SKM-1 treated with dmso at 0.1 percent for 144 hours (cell line): ENCODE data around the gene PATJ.

Experiments
- DNase-seq: peaks from one replicate; lab custom pipeline; 2025; ENCODE audit not compliant: unreplicated experiment; lab: John Stamatoyannopoulos, UW

The PATJ gene

DNA sequence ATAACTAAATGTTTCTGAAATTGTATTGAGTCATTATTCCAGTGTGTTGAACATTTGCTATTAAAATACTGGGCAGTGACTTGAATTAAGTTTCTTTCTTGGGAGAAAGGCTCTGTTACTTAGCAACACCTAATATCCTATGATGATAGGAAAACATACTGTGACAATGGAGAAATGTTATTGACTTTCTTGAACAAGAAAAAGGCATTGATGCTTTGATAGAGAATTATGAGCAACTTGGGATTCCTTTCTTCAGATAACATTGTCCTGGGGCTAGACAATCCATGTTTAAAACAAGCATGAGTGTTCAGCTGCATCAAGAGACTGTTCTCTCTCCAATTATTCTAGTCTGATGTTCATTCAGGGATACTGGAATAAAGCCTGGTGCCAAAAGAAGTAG is 236.5 kb downstream of the PATJ start:
- no peak for DNase-seq

DNA sequence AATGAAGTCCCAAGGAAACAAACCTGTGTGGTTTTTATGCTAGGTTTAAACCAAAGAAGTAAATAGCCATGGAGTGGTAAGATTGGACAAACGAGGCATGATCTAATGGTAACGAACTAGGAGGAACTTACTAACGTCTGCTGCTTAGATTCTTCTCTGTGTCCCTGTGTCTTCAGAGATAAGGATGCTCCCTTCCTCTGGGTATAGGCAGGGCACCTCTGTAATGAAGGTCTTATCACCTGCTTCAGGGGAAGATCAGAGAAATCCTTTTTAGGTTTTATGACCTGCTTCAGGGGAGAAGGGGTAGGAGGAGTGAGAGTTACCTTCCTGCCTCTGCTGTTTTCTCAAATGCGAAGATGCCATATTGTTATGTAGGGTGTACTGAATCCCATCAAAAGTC is 237.4 kb downstream of the PATJ start:
- no peak for DNase-seq

DNA sequence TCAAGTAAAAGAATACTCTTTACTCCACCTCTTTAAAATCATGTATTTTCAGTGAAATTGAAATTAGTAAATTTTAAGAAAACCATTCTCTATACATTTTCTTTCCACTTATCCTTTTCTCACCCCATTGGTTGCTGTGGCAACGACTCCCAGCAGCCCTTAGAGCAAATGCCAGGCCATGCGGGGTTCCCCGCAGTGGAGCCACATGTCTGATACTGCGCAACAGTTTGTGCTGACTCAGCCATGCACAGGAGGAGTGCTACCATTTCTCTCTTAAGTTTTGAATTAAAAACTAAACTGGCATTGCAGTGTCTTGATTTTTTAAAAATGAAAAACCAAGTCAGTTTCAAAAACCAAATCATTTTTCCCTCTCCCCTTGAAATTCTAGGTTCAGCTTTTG is 238.3 kb downstream of the PATJ start:
- no peak for DNase-seq

DNA sequence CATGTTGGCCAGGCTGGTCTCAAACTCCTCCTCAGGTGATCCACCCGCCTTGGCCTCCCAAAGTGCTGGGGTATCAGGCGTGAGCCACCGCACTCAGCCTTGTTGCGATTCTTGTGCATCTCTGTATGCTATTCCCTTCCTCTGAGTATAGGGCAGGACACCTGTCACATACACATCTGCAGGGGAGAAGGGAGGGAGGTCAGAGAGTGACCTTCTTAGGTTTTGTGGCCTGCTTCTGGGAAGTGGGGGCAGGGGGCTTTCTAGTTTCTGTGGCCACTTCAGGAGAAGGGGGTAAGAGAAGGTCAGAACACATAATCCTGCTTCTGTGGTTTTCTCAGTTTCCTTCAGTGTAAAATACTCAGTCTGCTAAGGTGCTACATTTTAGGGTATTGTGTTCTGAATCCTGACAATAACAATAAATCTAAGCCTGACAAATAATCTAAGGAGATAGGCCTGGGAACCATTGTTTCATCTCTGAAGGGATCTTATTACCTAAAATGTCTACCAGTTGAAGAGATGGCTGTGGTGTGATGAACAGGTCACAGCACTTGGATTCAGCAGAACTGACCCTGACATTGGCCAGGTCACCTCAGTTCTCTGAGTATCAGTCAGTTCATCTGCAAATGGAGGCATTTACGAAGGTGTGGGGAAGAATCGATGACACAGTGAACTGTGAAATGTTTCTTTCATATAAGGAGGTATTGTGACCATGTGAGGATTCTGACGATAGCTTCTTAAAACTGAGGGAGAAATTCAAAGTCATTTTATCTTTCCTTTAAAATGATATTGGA is 239.8 kb downstream of the PATJ start:
- no peak for DNase-seq

DNA sequence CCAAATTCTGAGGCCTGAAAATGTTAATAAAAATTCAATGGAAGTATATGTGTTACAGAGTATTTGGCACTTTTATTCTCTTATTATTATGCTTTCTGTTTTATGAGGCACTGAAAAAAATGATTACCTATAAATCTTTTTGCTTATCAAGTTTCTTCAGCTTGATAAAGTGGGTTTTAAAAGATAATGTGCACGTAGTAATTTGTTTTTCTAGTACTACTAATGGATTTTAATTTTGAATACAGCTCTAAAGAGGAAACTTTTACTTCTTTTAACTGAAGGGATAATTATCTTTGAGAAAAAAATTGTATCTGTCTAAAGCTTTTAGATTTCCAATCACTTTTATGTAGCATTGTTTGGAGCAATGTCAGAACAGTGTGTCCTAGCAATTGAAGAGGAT is 241.0 kb downstream of the PATJ start:
- no peak for DNase-seq

DNA sequence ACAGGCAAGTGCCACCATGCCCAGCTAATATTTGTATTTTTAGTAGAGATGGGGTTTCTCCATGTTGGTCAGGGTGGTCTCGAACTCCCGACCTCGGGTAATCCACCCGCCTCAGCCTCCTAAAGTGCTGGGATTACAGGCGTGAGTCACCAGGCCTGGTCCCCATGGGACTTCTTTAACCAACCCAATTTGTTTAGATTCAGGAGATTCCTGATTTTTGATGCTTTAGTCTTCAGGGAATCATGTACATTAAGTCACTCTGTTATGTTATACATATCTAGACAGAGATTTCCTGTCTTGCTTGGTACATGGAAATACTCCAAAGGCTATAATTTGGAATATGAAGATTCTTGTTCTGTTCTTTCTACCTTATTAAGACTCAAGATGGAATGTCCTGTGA is 250.0 kb downstream of the PATJ start:
- DNase-seq, result no peak

DNA sequence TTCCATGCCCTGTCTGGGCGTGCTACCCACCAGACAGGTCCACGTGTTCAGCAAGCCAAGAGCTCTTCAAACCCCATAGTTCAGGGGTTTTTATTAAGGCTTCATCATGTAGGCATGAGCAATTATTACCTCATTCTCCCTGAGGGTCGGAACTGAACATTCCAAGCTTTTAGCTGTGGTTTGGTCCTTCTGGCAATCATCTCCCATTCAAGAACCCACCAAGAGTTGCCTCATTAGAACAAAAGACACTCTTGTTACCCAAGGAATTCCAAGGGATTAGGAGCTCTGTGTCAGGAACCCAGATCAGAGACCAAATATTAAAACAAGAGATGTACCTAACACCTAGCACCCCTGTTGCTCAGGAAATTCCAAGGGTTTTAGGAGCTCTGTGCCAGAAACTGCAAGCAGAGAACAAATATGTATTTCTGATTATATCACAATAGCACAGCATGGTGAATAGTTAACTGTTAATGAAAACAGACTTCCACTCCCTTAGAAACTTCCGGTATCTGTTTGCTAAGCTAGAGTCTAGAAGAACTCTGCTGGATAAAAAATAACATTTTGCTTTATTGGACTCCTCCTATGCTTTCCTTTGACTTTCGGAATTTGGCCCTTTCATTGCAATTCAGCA is 251.2 kb downstream of the PATJ start:
- no peak for DNase-seq

DNA sequence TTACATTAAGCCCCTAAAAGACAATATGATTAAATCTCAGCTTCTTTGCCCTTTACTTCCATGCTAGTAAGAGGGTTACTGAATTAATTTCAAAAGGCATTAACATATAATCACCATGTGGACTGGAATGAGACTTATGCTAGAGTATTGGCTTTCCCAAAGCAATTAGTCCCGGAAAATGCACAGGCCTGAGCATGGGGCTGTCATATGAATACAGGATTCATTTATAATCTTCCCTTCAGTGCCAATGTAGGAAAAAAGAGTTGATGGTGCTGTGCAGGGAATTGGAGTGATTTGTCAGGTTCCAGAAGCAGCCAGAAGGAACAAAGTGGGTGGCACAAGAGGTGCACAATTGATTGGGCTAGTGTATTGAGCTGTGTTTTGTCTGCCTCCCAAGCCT is 253.4 kb downstream of the PATJ start:
- no peak for DNase-seq

DNA sequence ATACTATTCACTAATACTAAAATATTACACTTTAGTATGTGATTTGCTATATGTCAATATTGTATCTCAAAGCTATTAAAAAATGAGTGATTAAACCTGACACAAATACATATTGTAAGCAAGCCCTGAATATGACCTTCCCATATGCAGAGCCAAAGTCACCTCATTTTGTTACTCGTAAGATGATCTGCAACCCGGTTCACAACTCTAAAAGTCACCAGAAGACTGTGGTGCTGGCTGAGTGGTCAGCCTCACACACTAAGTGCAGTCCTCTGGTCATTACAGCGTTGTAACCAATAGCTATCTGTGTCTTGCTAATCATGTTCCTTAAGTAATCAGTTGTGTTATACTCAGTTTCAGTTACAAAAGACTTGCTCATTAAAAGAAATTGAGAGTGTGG is 254.8 kb downstream of the PATJ start:
- no peak for DNase-seq

DNA sequence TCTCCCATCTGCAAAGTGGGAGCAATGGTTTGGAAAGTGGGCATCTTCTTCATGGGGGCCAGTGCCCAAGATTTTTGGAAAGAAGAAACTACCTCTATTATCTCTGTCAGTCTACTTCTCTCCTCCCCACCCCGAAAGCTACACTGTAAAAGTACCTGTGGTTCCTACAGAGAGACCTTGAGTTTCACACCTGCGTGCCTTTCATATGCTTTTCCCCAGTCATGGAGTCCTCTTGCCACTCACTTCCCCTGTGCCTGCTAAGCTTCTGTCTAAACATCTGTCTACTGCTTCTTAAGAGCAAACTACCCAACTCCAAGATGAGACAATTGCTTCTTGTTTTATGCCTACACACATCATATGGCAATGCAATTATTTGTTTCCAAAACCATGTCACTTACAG is 261.5 kb downstream of the PATJ start:
- no peak for DNase-seq

DNA sequence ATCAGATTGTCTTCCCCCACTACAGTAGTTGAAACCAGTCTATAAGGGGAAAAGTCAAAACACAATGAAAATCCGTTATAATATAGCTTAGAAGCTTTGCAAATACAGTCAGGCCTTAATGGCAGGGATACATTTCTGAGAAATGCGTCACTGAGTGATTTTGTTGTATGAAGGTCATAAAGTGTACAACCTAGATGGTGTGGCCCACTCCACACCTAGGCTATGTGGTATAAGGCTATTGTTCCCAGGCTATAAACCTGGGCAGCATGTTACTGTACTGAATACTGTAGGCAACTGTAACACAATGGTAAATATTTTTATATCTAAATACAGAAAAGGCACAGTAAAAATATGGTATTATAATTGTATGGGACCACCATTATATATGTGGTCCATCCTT is 264.4 kb downstream of the PATJ start:
- DNase-seq, result no peak

DNA sequence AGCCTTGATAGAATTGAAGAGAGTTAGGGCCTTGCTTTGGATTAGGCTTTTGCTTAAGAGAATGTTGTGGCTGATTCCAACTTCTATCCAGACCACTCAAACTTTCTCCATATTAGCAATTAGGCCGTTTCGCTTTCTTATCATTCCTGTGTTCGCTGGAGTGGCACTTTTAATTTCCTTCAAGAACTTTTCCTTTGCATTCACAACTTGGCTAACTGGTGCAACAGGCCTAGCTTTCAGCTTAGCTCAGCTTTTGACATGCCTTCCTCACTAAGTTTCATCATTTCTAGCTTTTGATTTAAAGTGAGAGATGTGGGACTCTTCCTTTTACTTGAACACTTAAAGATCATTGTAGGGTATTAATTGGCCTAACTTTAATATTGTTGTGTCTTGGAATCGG is 268.7 kb downstream of the PATJ start:
- no peak for DNase-seq

DNA sequence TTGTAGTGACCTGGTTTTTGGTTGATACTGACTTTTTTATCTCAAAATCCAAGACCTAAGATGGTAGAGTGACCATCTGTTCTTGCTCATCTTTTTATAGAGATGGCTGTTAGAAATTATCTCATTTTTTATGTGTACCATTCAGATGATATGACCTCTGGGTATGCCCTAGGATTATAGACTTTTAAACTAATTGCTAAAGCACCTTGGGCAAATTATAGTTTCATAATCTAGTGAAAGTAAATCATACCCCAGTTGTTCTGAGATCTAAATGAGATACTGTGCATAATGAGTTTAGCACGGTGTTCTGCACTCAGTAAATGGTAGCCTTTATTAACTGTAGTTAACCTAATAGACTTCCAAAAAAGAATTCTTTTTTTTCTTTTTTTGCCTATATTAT is 269.8 kb downstream of the PATJ start:
- DNase-seq, result no peak

DNA sequence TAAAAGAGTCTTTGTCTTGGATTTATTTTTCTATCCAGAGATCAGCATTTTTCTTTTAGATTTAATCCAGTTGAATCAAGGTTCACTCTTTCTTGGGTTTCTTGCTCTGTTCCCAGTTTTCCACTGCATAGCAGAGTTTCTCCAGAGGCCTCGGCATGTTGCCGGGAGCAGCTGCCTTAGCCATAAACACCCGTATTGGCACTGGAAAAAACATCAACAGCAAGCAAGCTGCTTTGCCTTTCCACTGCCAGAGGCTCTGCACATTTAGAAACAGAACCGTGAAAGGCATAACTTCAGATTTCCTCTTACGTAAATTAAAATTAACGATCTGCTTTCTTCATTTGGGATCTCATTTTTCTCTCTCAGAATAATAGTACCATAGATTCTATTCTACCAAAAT is 270.6 kb downstream of the PATJ start:
- no peak for DNase-seq

DNA sequence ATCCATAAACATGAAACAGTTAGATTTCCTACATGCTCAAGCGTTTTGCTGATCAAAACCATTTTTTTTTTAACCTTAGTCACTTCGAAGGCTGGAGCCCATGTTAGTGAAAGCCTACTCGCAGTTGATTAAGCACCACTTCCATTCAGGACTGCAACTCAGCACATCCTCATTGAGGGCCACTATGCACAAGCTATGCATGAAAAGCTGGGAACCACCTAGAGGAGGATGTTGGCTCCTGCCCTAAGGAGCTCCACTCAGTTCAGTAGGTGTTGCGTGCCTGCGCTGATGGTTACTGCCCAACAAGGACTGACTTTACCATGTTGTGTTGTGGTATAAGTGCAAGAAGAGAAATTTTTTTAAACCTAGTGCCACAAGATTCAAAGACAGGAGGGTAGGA is 271.0 kb downstream of the PATJ start:
- DNase-seq, result no peak

DNA sequence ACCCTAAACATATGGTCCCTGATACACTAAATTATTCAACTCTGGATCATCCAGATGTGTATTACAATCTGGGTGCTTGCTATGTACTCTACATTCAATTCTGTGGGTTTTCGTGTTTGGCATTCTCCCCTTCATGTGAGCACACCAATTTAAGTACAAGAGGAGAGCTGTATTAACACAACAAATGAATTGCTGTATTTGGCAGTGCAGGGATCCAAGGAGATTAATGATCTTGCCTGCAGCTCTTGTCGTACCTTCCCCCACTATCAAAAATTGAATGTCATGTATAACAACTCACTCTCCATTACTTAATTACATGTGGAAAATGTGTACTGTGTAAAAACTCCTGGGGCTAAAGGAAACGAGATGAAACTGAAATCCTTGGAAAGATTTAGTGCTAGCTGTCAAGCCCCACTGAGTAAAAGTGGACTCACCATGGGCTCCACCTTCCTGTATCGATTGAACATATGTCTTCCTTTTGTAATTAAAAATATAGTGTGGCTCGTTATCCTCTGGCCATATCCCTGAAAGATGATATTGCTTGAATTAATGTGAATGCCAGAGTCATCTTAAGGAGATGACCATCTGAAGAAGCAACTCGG is 280.2 kb downstream of the PATJ start:
- DNase-seq, result no peak

DNA sequence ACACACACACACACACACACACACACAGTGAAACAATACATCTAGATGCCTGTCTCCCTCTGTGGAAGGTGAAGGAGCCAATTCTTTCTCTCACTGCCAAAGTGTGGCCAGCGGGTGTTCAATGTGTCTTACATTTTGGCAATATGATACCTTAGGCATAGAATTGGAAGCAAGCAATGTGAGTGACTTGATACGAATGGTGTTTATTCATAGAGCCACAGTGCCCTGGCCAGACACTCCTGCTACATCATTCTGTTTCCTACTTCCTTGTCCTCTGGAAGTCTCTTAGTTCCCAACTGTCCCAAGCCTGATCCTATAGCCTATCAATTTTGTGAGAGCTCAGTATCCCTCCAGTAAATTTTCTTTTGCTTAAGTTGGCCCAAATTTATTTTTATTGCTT is 282.4 kb downstream of the PATJ start:
- no peak for DNase-seq

DNA sequence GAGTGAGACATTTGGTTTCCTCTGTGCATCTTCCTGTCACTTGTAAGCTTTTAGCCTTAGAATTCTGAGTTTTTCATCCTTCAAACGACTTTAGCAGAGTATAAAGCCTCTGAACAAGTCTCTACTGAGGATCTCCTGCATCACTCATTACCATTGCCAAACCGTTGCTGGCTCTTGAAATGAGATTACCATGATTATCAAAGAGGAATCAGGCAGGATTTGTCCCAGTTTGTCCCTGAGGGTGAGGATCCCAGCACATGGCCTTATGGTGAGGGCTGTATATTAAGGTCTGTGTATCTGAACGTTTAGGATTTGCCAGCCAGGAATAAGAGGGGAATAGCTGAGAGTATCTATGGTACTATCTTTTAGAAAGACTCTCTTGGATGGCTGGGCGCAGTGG is 282.9 kb downstream of the PATJ start:
- no peak for DNase-seq

DNA sequence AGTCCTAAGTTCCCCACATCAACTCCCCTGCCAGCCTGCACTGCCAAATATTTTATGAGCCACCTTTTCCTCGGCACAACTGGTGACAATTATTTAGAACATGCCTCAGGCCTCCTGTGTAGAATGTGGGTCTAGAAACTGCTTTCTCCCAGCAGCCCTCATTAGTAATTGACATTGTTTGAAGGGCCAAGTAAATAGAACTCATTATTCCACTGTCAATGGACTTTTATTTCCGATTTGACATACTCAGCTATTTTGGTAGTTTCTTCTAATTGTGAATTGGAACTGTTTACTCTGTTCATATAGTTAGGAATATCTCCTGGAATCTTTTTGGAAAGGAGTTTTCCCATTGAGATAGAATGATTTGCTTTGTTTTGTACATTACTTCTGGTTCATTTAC is 283.6 kb downstream of the PATJ start:
- DNase-seq, result no peak

DNA sequence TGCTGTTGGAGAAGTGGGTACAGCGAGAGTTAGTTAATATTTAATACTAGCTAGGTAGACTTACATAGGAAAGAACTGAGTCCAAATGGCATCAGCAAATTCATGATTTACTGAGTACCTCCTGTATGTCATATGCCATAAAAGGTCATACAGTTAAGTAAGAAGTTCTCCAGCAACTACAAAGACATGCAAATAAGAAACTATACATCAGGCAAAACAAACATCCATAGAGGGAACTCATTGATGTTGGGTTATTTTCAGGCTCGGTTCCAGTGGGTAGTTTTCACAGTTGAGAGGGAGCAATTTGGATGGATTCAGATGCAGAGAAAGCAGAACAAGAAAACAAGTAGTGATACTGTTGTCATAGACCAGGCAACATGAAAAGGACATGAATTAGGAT is 287.4 kb downstream of the PATJ start:
- DNase-seq, result no peak

DNA sequence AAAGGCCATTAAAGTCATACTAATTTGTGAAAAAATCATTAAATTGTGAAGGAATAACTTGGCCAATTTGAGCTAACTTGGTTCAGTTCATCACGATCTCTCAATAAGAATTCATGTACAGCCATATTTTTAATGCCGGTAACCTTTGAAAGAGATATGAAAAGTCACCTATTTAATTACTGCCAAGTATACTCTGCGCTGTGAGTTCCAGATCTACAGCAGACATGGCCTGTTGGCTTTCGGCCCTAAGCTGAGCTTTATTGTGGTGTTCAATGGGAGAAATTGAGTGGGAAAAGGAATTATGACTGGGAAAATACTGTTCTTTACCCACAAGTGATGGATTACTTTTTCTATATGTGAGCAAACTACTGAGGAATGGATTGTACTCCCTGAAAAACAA is 292.5 kb downstream of the PATJ start:
- no peak for DNase-seq

DNA sequence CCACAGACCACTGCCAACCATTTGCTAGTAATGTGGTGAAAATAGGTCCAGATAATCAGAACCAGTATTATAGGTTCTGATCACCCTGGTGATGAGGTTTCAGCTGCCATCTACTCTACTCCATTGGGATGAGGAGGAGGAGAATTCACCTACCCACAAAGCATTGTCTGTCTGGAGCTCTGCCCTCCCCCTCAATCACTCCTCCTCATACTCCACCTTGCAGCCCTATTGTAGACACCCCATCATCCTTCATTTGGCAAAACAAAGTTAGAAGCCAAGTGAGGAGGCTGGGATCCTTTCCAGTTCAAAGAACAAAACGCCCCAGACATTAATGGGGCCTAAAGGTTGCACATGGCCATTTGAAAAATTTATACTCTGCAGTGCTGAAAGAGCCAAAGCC is 295.0 kb downstream of the PATJ start:
- DNase-seq, result no peak
